Activated CD4-positive, alpha-beta T cell treated with anti-CD3 and anti-CD28 coated beads, Interleukin-2, amount 10 ng/mL, durations not matched to agents 7 days and 5 days (primary cell): ENCODE data around the gene BEAN1. TPM values are rescaled to one million over a fixed set of nuclear protein-coding genes. Genes with fewer than 3 reads are reported as not detected.

Experiments used
- CTCF ChIA-PET: fragments of 350-600 bp; sonication (Branson Sonifier 250); formaldehyde crosslinking; loops from one replicate; lab custom pipeline; 2021; ENCODE audit warnings: antibody characterized with exemption; lab: Charles Lee
- POLR2A ChIA-PET: fragments of 350-600 bp; sonication (Branson Sonifier 250); formaldehyde crosslinking; loops from one replicate; lab custom pipeline; 2021; ENCODE audit warnings: antibody characterized with exemption; lab: Charles Lee
- DNase-seq: peaks from one replicate; pipeline ENCODE4 v3.0.0-alpha.2; 2020
- H3K27ac Mint-ChIP-seq: one replicate; pipeline ENCODE4 v1.8.0; 2021; ENCODE audit warnings: mild to moderate bottlenecking, moderate library complexity, mixed read lengths
- H3K27me3 Mint-ChIP-seq: one replicate; pipeline ENCODE4 v1.8.0; 2021; ENCODE audit warnings: mixed read lengths
- H3K36me3 Mint-ChIP-seq: one replicate; pipeline ENCODE4 v1.8.0; 2021; ENCODE audit warnings: low read depth, mixed read lengths
- H3K4me1 Mint-ChIP-seq: one replicate; pipeline ENCODE4 v1.8.0; 2021; ENCODE audit warnings: mixed read lengths
- H3K4me3 Mint-ChIP-seq: one replicate; pipeline ENCODE4 v1.8.0; 2021; ENCODE audit warnings: mild to moderate bottlenecking, moderate library complexity, mixed read lengths
- H3K9me3 Mint-ChIP-seq: one replicate; pipeline ENCODE4 v1.8.0; 2021; ENCODE audit warnings: mixed read lengths
- total RNA-seq, 2 experiments: library from RNA; stranded (reverse); gene quantifications; one replicate each; pipeline ENCODE4 v1.2.3, GENCODE V29; 2021

Gene BEAN1
- total RNA-seq, 2 experiments from 2014 or later = not detected

- Mint-ChIP-seq H3K27ac (peak overlapping the region; percentile 92), H3K4me1 (peaks cover 61% of the 10 kb centered on the region), H3K9me3 (no peaks in the 10 kb centered on the region), H3K4me3 (peak overlapping the region; percentile 71), H3K27me3 (no peaks in the 10 kb centered on the region), H3K36me3 (no peaks in the 10 kb centered on the region)
- POLR2A ChIA-PET = no interaction called here
- CTCF ChIA-PET = interaction anchor here (0.6 to 1.4 kb wide), 14 partner anchors 10 to 359 kb away, joined by 3 to 9 read pairs (median 3); no protein-coding TSS in a partner anchor
- DNase-seq = peak; percentile 36
These were observed 88.8 kb downstream of the BEAN1 start for GRCh38 chr16:66515596-66516508.

DNA sequence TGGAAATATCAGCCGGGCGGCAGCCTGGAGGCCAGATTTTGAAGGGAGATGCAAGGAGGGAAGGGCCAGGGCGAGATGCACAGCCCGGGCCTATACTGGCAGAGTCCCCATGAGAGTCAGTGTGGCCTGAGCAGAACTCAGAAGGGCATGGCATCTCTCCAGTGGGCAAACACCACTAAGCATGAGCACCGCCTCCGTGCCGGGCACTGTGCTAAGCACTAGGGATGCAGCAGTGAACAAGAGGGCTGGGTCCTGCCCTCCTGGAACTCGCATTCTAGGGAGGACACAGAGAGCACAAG lies 89.4 kb downstream of the BEAN1 start:
- no peaks in the 10 kb centered on the region for H3K9me3 Mint-ChIP-seq
- peak overlapping the region; percentile 92 for H3K27ac Mint-ChIP-seq
- DNase-seq = no peak
- peaks cover 67% of the 10 kb centered on the region for H3K4me1 Mint-ChIP-seq
- no peaks in the 10 kb centered on the region for H3K36me3 Mint-ChIP-seq
- H3K27me3 Mint-ChIP-seq = no peaks in the 10 kb centered on the region
- POLR2A ChIA-PET = no interaction called here
- H3K4me3 Mint-ChIP-seq = peak overlapping the region; percentile 71
- CTCF ChIA-PET = interaction anchor here (1.0 to 1.4 kb wide), 6 partner anchors 17 to 112 kb away, joined by 3 to 9 read pairs (median 4); no protein-coding TSS in a partner anchor

- CTCF ChIA-PET = interaction anchor here (0.9 to 1.2 kb wide), 3 partner anchors 9 to 40 kb away, joined by 3 to 4 read pairs (median 3); no protein-coding TSS in a partner anchor
- Mint-ChIP-seq H3K36me3 (no peaks in the 10 kb centered on the region), H3K4me3 (peak overlapping the region; percentile 71), H3K9me3 (no peaks in the 10 kb centered on the region), H3K27ac (peak overlapping the region; percentile 92), H3K27me3 (no peaks in the 10 kb centered on the region), H3K4me1 (peaks cover 70% of the 10 kb centered on the region)
- POLR2A ChIA-PET = no interaction called here
- DNase-seq = peak; percentile 83
These were observed 89.9 kb downstream of the BEAN1 start for GRCh38 chr16:66516808-66517585.

GRCh38 chr16:66517586-66518263 lies 90.6 kb downstream of the BEAN1 start:
- CTCF ChIA-PET = interaction anchor here (0.9 to 1.2 kb wide), 3 partner anchors 10 to 39 kb away, joined by 3 to 4 read pairs (median 3); no protein-coding TSS in a partner anchor
- H3K9me3 Mint-ChIP-seq = no peaks in the 10 kb centered on the region
- H3K4me3 Mint-ChIP-seq = peak overlapping the region; percentile 71
- DNase-seq = no peak
- peak overlapping the region; percentile 92 for H3K27ac Mint-ChIP-seq
- POLR2A ChIA-PET = no interaction called here
- H3K36me3 Mint-ChIP-seq = peaks cover 3% of the 10 kb centered on the region
- H3K4me1 Mint-ChIP-seq = peaks cover 75% of the 10 kb centered on the region
- H3K27me3 Mint-ChIP-seq = no peaks in the 10 kb centered on the region

DNA sequence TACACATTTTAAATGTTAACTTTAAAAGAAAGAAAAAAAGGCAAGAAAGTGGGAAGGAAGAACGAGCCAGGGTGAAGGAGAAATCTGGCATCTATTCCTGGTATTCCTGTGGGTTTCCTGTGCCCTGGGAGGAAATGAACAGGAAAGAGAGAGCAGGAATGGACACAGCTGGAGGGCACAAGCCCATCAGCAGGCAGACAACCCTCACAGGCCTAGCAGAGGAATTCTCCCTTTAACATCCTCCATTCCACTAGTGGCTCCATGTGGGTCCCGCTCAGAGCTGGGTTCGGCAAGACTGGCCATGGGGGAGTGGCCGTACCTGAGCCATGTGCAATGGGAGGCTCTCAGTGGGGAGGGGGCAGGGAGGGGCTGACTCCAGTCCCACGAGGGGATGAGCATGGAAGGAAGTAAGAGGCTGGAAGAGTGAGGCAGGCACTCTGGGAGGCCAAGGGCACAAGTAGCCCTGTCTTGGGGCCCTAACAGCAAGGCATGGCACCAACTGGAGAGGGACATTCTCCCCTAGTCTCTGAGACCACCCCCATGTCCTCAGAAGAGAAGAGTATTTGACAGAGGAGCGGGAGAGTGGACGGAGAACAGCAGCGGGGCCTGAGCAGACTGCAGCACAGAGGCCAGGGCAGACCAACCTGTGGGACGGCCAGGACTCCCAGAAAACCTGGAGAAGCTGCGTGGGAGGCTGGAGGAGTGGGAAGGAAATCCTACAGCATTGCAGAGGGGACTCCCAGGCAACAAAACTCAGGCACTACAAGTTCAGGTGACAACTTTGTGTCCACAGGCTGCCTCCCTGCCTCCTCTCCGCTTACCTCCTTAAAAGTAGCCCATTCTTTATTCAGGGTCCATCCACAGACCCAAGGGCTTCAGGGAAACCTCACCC lies 92.6 kb downstream of the BEAN1 start:
- ChIA-PET POLR2A (no interaction called here), CTCF (interaction anchor here (0.6 to 1.2 kb wide), 6 partner anchors 10 to 113 kb away, joined by 3 to 5 read pairs (median 3); partner anchors contain the start of gene CKLF)
- Mint-ChIP-seq H3K4me3 (no peak overlapping the region), H3K27ac (peak overlapping the region; percentile 95), H3K4me1 (peaks cover 93% of the 10 kb centered on the region), H3K27me3 (no peaks in the 10 kb centered on the region), H3K36me3 (peaks cover 3% of the 10 kb centered on the region), H3K9me3 (no peaks in the 10 kb centered on the region)
- no peak for DNase-seq

DNA sequence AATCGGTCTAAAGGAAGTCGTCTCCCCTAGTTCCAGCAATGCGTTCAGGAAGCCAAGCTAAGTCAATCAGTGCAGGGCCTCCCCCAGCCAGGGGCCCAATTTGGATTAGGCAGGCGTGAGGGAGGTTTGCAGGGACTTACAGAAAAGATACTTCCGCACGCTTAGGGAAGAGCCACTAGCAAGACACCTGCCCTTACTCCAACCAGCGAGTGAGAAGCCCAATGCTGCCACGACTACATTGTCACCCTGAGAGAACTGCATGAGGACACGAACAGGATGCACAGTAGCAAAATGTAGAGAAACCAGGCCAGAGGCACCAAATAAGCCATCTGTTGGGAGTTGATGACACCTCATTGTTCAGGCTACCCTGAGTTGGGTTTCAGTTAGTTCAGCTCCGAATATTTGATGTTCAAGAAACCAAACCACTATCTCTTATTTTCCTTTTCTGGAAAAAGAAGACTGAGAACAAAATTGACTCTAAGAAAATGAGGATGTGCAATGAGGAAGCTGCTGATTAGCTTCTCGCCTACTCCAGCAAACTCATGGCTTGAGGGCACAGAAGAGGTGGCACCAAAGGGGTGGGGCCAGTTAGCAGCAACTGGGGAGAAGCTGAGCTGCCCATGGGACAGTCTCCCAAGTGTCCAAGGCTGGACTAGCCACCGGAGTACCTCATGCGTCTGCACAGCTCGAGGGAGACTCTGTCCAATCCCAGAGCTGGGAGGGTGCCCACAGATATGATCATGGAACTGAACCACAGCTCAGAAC lies 93.5 kb downstream of the BEAN1 start:
- POLR2A ChIA-PET = no interaction called here
- H3K27ac Mint-ChIP-seq = peak overlapping the region; percentile 95

DNA sequence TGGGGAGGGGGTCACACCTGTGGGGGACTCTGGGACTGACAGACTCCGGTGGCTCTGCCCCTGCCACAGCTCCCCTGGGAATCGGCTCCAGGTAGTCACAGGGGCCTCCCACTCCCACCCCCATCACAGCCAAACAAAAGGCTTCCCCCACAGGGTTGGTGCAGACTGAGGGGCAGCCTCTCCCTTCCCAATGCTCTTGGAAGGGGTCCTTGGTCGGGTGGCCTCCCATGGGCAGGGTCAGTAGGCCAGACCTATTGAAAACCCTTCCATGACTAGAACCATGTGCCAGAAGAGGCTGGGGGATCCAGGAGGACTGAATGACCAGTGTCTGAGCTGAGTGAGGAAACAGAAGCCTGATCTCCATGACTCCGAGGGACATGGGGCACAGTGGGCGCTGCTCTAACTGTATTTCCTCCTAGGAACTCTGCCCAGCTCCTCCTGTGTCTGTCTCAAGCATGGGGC lies 94.2 kb downstream of the BEAN1 start:
- peak overlapping the region; percentile 59 for H3K4me3 Mint-ChIP-seq
- H3K27ac Mint-ChIP-seq = peak overlapping the region; percentile 95
- no peaks in the 10 kb centered on the region for H3K27me3 Mint-ChIP-seq
- POLR2A ChIA-PET = no interaction called here
- peaks cover 3% of the 10 kb centered on the region for H3K36me3 Mint-ChIP-seq
- H3K9me3 Mint-ChIP-seq = no peaks in the 10 kb centered on the region
- H3K4me1 Mint-ChIP-seq = peaks cover 93% of the 10 kb centered on the region
- DNase-seq = no peak
- CTCF ChIA-PET = interaction anchor here (0.8 to 2.3 kb wide), 9 partner anchors 8 to 115 kb away, joined by 3 to 12 read pairs (median 3); partner anchors contain the start of gene CMTM2

More for the DNA sequence above, 93.5 kb downstream of the BEAN1 start:
- Mint-ChIP-seq H3K9me3 (no peaks in the 10 kb centered on the region), H3K27me3 (no peaks in the 10 kb centered on the region), H3K36me3 (peaks cover 3% of the 10 kb centered on the region), H3K4me1 (peaks cover 94% of the 10 kb centered on the region), H3K4me3 (no peak overlapping the region)
- CTCF ChIA-PET = interaction anchor here (0.6 to 2.3 kb wide), 10 partner anchors 8 to 114 kb away, joined by 3 to 12 read pairs (median 3); partner anchors contain the start of genes CKLF and CMTM2
- DNase-seq = no peak

GRCh38 chr16:66521951-66522771 lies 95.1 kb downstream of the BEAN1 start:
- peak; percentile 88 for DNase-seq
- Mint-ChIP-seq H3K36me3 (peaks cover 3% of the 10 kb centered on the region), H3K27me3 (no peaks in the 10 kb centered on the region), H3K4me1 (peaks cover 86% of the 10 kb centered on the region), H3K4me3 (peak overlapping the region; percentile 59), H3K27ac (peak overlapping the region; percentile 95), H3K9me3 (no peaks in the 10 kb centered on the region)
- ChIA-PET CTCF (interaction anchor here (0.9 to 3.9 kb wide), 12 partner anchors 9 to 117 kb away, joined by 3 to 29 read pairs (median 3); partner anchors contain the start of genes CKLF, CMTM2 and TK2), POLR2A (interaction anchor here (0.9 to 1.0 kb wide), 2 partner anchors 31 to 69 kb away, joined by 3 to 4 read pairs; partner anchors contain the start of gene CKLF)

DNA sequence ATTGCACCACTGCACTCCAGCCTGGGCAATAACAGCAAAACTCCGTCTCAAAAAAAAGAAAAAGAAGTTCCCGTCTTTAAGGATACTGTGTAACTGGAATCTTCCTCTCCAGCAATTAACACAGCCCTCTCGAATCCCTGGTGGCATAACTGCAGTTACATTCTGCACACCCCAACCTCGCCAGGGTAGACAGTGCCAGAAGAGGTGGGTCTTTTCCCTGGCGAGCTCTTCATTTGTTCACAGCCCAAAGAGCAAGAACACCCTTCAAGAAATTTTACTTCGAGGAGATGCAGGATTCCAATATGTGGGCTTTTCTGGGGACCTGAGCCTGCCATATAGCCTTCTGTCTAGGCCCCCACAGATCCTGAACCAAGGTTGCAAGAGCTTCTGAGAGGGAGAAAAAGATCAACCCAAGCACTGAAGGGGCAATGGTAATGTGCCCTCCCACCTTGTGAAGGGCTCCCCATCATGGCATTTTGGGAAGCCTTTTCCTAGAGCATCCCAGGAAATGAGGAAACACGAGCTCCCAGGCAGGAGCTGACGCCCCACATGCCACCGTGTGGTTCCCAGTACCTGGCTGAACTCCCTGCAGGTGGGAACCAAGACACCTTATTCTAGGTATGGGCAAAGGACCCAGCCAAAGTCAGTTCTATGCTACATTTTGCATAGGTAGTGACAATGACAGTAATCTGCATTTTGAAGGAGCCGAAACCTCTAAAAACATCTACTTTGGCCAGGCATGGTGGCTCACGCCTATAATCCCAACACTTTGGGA lies 95.9 kb downstream of the BEAN1 start:
- DNase-seq = no peak
- CTCF ChIA-PET = interaction anchor here (0.7 to 3.9 kb wide), 11 partner anchors 8 to 228 kb away, joined by 3 to 29 read pairs (median 3); partner anchors contain the start of genes CKLF, DYNC1LI2 and TK2
- H3K9me3 Mint-ChIP-seq = no peaks in the 10 kb centered on the region
- H3K4me3 Mint-ChIP-seq = peak overlapping the region; percentile 59
- peaks cover 84% of the 10 kb centered on the region for H3K4me1 Mint-ChIP-seq
- peak overlapping the region; percentile 95 for H3K27ac Mint-ChIP-seq
- no peaks in the 10 kb centered on the region for H3K27me3 Mint-ChIP-seq
- POLR2A ChIA-PET = interaction anchor here (1.0 kb wide), 1 partner anchor 68 kb away, joined by 3 read pairs; no protein-coding TSS in a partner anchor
- peaks cover 5% of the 10 kb centered on the region for H3K36me3 Mint-ChIP-seq
